D721Med (cell line): ENCODE measurements around the gene SLC4A3.

ENCODE experiments used
- DNase-seq: peaks from one replicate; pipeline ENCODE4 v3.0.0; 2011; ENCODE audit warnings: low spot score; ENCODE audit not compliant: insufficient read length
- FAIRE-seq: peaks from 2 replicates; lab custom pipeline; 2011; peaks lifted over from hg19 to GRCh38; lab: Jason Lieb, UNC
- CTCF ChIP-seq: IDR thresholded peaks from 2 replicates; pipeline ENCODE4 v1.5.1; 2012; ENCODE audit warnings: mild to moderate bottlenecking, control low read depth; ENCODE audit not compliant: insufficient read depth; ENCODE audit errors: missing control alignments

SLC4A3 gene

GRCh38 chr2:219620546-219620945 is 6.9 kb upstream of the SLC4A3 start:
- DNase-seq (no peak), FAIRE-seq (no peak)
- no peak for TF ChIP-seq CTCF

GRCh38 chr2:219621935-219622334 is 5.5 kb upstream of the SLC4A3 start:
- no peak for TF ChIP-seq CTCF
- DNase-seq (no peak), FAIRE-seq (no peak)

GRCh38 chr2:219622472-219622871 is 5.0 kb upstream of the SLC4A3 start:
- no peak for TF ChIP-seq CTCF
- FAIRE-seq (no peak), DNase-seq (no peak)

- FAIRE-seq, result no peak
- no peak for DNase-seq
- no peak for TF ChIP-seq CTCF
Observed at GRCh38 chr2:219624565-219624964, 2.9 kb upstream of the SLC4A3 start.

GRCh38 chr2:219625179-219625578 is 2.3 kb upstream of the SLC4A3 start:
- TF ChIP-seq CTCF, result no peak
- DNase-seq, result no peak
- FAIRE-seq, result no peak

- no peak for FAIRE-seq
- TF ChIP-seq CTCF, result no peak
Observed at GRCh38 chr2:219626540-219626939, 890 bp upstream of the SLC4A3 start.

GRCh38 chr2:219628235-219628985 is 980 bp downstream of the SLC4A3 start:
- no peak for TF ChIP-seq CTCF
- no peak for DNase-seq
- FAIRE-seq, result no peak

More at GRCh38 chr2:219626540-219626939, 890 bp upstream of the SLC4A3 start:
- DNase-seq, result no peak
